NCI-H69 (cell line): ENCODE measurements around the gene TYW5.

Experiments used
- DNase-seq: peaks from one replicate; lab custom pipeline; 2025; lab: John Stamatoyannopoulos, UW

The TYW5 gene

GRCh38 chr2:199973703-199974102 is 18.4 kb upstream of the TYW5 start:
- peak; percentile 4 for DNase-seq

- no peak for DNase-seq
Measured at GRCh38 chr2:199972088-199972626, 16.9 kb upstream of the TYW5 start.

GRCh38 chr2:199968126-199968525 is 12.8 kb upstream of the TYW5 start:
- DNase-seq, result no peak

- no peak for DNase-seq
Measured at GRCh38 chr2:199966976-199967375, 11.7 kb upstream of the TYW5 start.

- DNase-seq, result no peak
Measured at GRCh38 chr2:199966405-199966804, 11.1 kb upstream of the TYW5 start.

- no peak for DNase-seq
Measured at GRCh38 chr2:199962203-199962602, 6.9 kb upstream of the TYW5 start.

- DNase-seq, result no peak
Measured at GRCh38 chr2:199958014-199958413, 2.7 kb upstream of the TYW5 start.

- DNase-seq, result no peak
Measured at GRCh38 chr2:199956062-199956380, 730 bp upstream of the TYW5 start.

- peak; percentile 71 for DNase-seq
Measured at GRCh38 chr2:199955007-199955338, 318 bp downstream of the TYW5 start.

- DNase-seq, result no peak
Measured at GRCh38 chr2:199951023-199951422, 4.3 kb downstream of the TYW5 start.

GRCh38 chr2:199950396-199950795 is 4.9 kb downstream of the TYW5 start:
- no peak for DNase-seq

GRCh38 chr2:199946836-199947235 is 8.5 kb downstream of the TYW5 start:
- no peak for DNase-seq

GRCh38 chr2:199946196-199946595 is 9.1 kb downstream of the TYW5 start:
- no peak for DNase-seq

- no peak for DNase-seq
Measured at GRCh38 chr2:199943373-199943772, 11.9 kb downstream of the TYW5 start.

GRCh38 chr2:199940373-199940772 is 14.9 kb downstream of the TYW5 start:
- peak; percentile 30 for DNase-seq

GRCh38 chr2:199936554-199936953 is 18.7 kb downstream of the TYW5 start:
- DNase-seq, result no peak

GRCh38 chr2:199933466-199933865 is 21.8 kb downstream of the TYW5 start:
- no peak for DNase-seq

- no peak for DNase-seq
Measured at GRCh38 chr2:199932312-199932855, 22.9 kb downstream of the TYW5 start.

GRCh38 chr2:199929262-199929661 is 26.0 kb downstream of the TYW5 start:
- no peak for DNase-seq

- no peak for DNase-seq
Measured at GRCh38 chr2:199928626-199929025, 26.7 kb downstream of the TYW5 start.

- DNase-seq, result no peak
Measured at GRCh38 chr2:199928226-199928625, 27.1 kb downstream of the TYW5 start.

GRCh38 chr2:199926806-199927205 is 28.5 kb downstream of the TYW5 start:
- no peak for DNase-seq

- DNase-seq, result no peak
Measured at GRCh38 chr2:199923924-199924323, 31.4 kb downstream of the TYW5 start.

GRCh38 chr2:199922856-199923255 is 32.4 kb downstream of the TYW5 start:
- DNase-seq, result no peak

- no peak for DNase-seq
Measured at GRCh38 chr2:199916980-199917379, 38.3 kb downstream of the TYW5 start.
